WI38 (cell line): ENCODE measurements around the gene DCC.

ENCODE experiments used
- H3K4me3 ChIP-seq: 2 replicates; pipeline ENCODE4 v1.5.1; 2011; ENCODE audit warnings: low read depth, mild to moderate bottlenecking, control low read depth, low read length
- CTCF ChIP-seq: IDR thresholded peaks from 2 replicates; pipeline ENCODE4 v1.5.1; 2012; ENCODE audit warnings: low read depth, mild to moderate bottlenecking, control low read depth, low read length

The DCC gene

GRCh38 chr18:52462853-52463252, 122.9 kb downstream of the DCC start:
- TF ChIP-seq CTCF: no peak

GRCh38 chr18:52465391-52465790, 125.4 kb downstream of the DCC start:
- TF ChIP-seq CTCF: no peak
- no peak overlapping the region for H3K4me3 ChIP-seq

More at GRCh38 chr18:52462853-52463252, 122.9 kb downstream of the DCC start:
- no peak overlapping the region for H3K4me3 ChIP-seq

GRCh38 chr18:52468496-52468895, 128.5 kb downstream of the DCC start:
- H3K4me3 ChIP-seq: no peak overlapping the region
- TF ChIP-seq CTCF: no peak

- H3K4me3 ChIP-seq: no peak overlapping the region
Observed at GRCh38 chr18:52475325-52475724, 135.3 kb downstream of the DCC start.

GRCh38 chr18:52481116-52481515, 141.1 kb downstream of the DCC start:
- no peak overlapping the region for H3K4me3 ChIP-seq
- no peak for TF ChIP-seq CTCF

More at GRCh38 chr18:52475325-52475724, 135.3 kb downstream of the DCC start:
- no peak for TF ChIP-seq CTCF

GRCh38 chr18:52484977-52485376, 145.0 kb downstream of the DCC start:
- no peak for TF ChIP-seq CTCF
- no peak overlapping the region for H3K4me3 ChIP-seq

- H3K4me3 ChIP-seq: no peak overlapping the region
- TF ChIP-seq CTCF: no peak
Observed at GRCh38 chr18:52486052-52486451, 146.1 kb downstream of the DCC start.
